SK-N-SH (cell line): ENCODE measurements around the gene ZC3H4. TPM values are rescaled to one million over a fixed set of nuclear protein-coding genes. Genes with fewer than 3 reads are reported as not detected.
"Not testable (repeated sequence)": the region's sequence is repeated elsewhere in the genome, so short reads cannot be mapped to it uniquely, and the experiment has no call there.

Experiments
- CTCF ChIA-PET: fragments of 300-600, 350-600 bp; formaldehyde crosslinking; extraction: SDS; loops from one replicate; lab custom pipeline; 2021; lab: Yijun Ruan, JAX
- POLR2A ChIA-PET: fragments of 350-600 bp; sonication (Branson Sonifier 250); formaldehyde crosslinking; extraction: SDS; loops from one replicate; lab custom pipeline; 2020; ENCODE audit warnings: antibody characterized with exemption, inconsistent platforms; lab: Yijun Ruan, JAX
- DNase-seq: peaks from one replicate; pipeline ENCODE4 v3.0.0; 2012
- H2AFZ ChIP-seq: fragments of 200-600 bp; sonication (generic); 2 replicates; pipeline ENCODE4 v1.8.1; 2016; ENCODE audit warnings: antibody characterized with exemption, mild to moderate bottlenecking, low read depth
- H3F3A ChIP-seq: fragments of 200-600 bp; sonication (generic); replicated peaks from 2 replicates; pipeline ENCODE3; 2016; ENCODE audit warnings: antibody characterized with exemption, mild to moderate bottlenecking; ENCODE audit not compliant: insufficient read depth
- H3K27ac ChIP-seq, 2 experiments: fragments of 200-500 bp in 1 of 2; fragments of 200-600 bp in 1 of 2; sonication (Bioruptor generic) in 1 of 2; sonication (generic), shearing (Covaris generic) in 1 of 2; 2 replicates each; pipeline versions ENCODE4 v1.5.1 to v1.6.1; 2014 to 2016; ENCODE audit warnings: low read depth in 2 of 2, inconsistent platforms in 1 of 2, low read length in 1 of 2, mild to moderate bottlenecking in 1 of 2, mixed read lengths in 1 of 2
- H3K27me3 ChIP-seq: fragments of 200-600 bp; sonication (generic), shearing (Covaris generic); 2 replicates; pipeline ENCODE4 v1.6.1; 2016; ENCODE audit warnings: mixed run types; ENCODE audit not compliant: insufficient read depth
- H3K36me3 ChIP-seq, 2 experiments: fragments of 200-500 bp in 1 of 2; fragments of 200-600 bp in 1 of 2; sonication (Bioruptor generic) in 1 of 2; sonication (generic) in 1 of 2; replicated peaks in 1 of 2; 2 replicates each; pipeline versions ENCODE3 to v1.5.1; 2014 to 2016; ENCODE audit warnings: low read length in 1 of 2, mild to moderate bottlenecking in 1 of 2; ENCODE audit not compliant: insufficient read depth in 2 of 2, control insufficient read depth in 1 of 2
- H3K4me1 ChIP-seq, 2 experiments: fragments of 200-500 bp in 1 of 2; fragments of 200-600 bp in 1 of 2; sonication (Bioruptor generic) in 1 of 2; sonication (generic), shearing (Covaris generic) in 1 of 2; 2 replicates each; pipeline versions ENCODE4 v1.5.1 to v1.6.1; 2014 to 2016; ENCODE audit warnings: low read depth in 1 of 2, low read length in 1 of 2, mixed run types in 1 of 2; ENCODE audit not compliant: insufficient read depth in 2 of 2, control insufficient read depth in 1 of 2
- H3K4me2 ChIP-seq: fragments of 200-600 bp; sonication (generic), shearing (Covaris generic); 2 replicates; pipeline ENCODE4 v1.6.1; 2017; ENCODE audit warnings: mixed run types
- H3K4me3 ChIP-seq, 2 experiments: fragments of 200-500 bp in 1 of 2; fragments of 200-600 bp in 1 of 2; sonication (Bioruptor generic) in 1 of 2; sonication (generic), shearing (Covaris generic) in 1 of 2; 2 replicates each; pipeline versions ENCODE4 v1.5.1 to v1.8.1; 2014 to 2016; ENCODE audit warnings: low read depth in 2 of 2, inconsistent platforms in 1 of 2, low read length in 1 of 2, mild to moderate bottlenecking in 1 of 2, mixed read lengths in 1 of 2, moderate library complexity in 1 of 2
- H3K79me2 ChIP-seq: fragments of 200-600 bp; sonication (generic); 2 replicates; pipeline ENCODE4 v1.8.1; 2017; ENCODE audit warnings: mild to moderate bottlenecking; ENCODE audit not compliant: insufficient read depth
- H3K9ac ChIP-seq: fragments of 200-600 bp; sonication (generic); 2 replicates; pipeline ENCODE4 v1.6.1; 2017; ENCODE audit warnings: mixed run types
- H3K9me2 ChIP-seq: fragments of 200-600 bp; sonication (generic); 2 replicates; pipeline ENCODE4 v1.6.1; 2017; ENCODE audit warnings: mixed run types
- H3K9me3 ChIP-seq: fragments of 200-600 bp; sonication (generic); 2 replicates; pipeline ENCODE4 v1.6.1; 2017; ENCODE audit warnings: mixed run types, mild to moderate bottlenecking, moderate library complexity
- H4K20me1 ChIP-seq: fragments of 200-600 bp; sonication (generic); 2 replicates; pipeline ENCODE4 v1.6.1; 2017; ENCODE audit warnings: mild to moderate bottlenecking, mixed run types; ENCODE audit not compliant: insufficient read depth
- ELF1 ChIP-seq: IDR thresholded peaks from 2 replicates; pipeline ENCODE4 v1.4.0; 2012
- FOSL2 ChIP-seq: IDR thresholded peaks from 2 replicates; pipeline ENCODE4 v1.4.0; 2012; ENCODE audit warnings: low read depth, mild to moderate bottlenecking, moderate library complexity, borderline replicate concordance
- FOXM1 ChIP-seq: IDR thresholded peaks from 2 replicates; pipeline ENCODE4 v1.4.0; 2012; ENCODE audit warnings: low read depth, mild to moderate bottlenecking
- MAX ChIP-seq: IDR thresholded peaks from 2 replicates; pipeline ENCODE4 v1.4.0; 2012; ENCODE audit warnings: low read depth
- MEF2A ChIP-seq: IDR thresholded peaks from 2 replicates; pipeline ENCODE4 v1.4.0; 2012; ENCODE audit warnings: low read depth, borderline replicate concordance
- MXI1 ChIP-seq: IDR thresholded peaks from 2 replicates; pipeline ENCODE4 v1.6.1; 2012; ENCODE audit warnings: mild to moderate bottlenecking, low read depth, low read length, improper control_type of control experiment
- NFIC ChIP-seq: IDR thresholded peaks from 2 replicates; pipeline ENCODE4 v1.4.0; 2012; ENCODE audit warnings: borderline replicate concordance
- PBX3 ChIP-seq: IDR thresholded peaks from 2 replicates; pipeline ENCODE4; 2012
- RAD21 ChIP-seq: IDR thresholded peaks from 2 replicates; pipeline ENCODE4 v1.6.1; 2012; ENCODE audit warnings: mild to moderate bottlenecking, low read length
- RCOR1 ChIP-seq: fragments of 150-350 bp; IDR thresholded peaks from 2 replicates; pipeline ENCODE4 v1.6.1; 2017; ENCODE audit warnings: antibody characterized with exemption, low read length
- REST ChIP-seq: IDR thresholded peaks from 2 replicates; pipeline ENCODE4 v1.6.1; 2012; ENCODE audit warnings: mild to moderate bottlenecking, low read depth, low read length, moderate library complexity
- SMC3 ChIP-seq: IDR thresholded peaks from 2 replicates; pipeline ENCODE4 v1.6.1; 2012; ENCODE audit warnings: low read depth, low read length, improper control_type of control experiment
- TAF1 ChIP-seq: IDR thresholded peaks from 2 replicates; pipeline ENCODE4 v1.6.1; 2012; ENCODE audit warnings: low read depth, mild to moderate bottlenecking, low read length, moderate library complexity, borderline replicate concordance
- TEAD4 ChIP-seq: IDR thresholded peaks from 2 replicates; pipeline ENCODE4 v1.4.0; 2012; ENCODE audit warnings: mild to moderate bottlenecking, borderline replicate concordance; ENCODE audit not compliant: insufficient read depth
- USF2 ChIP-seq: fragments of 150-350 bp; IDR thresholded peaks from 2 replicates; pipeline ENCODE4 v1.6.1; 2017; ENCODE audit warnings: antibody characterized with exemption, low read length, low read depth, borderline replicate concordance
- WGBS: methylation state at CpG from one replicate; pipeline ENCODE4 v1.1.6; 2017; ENCODE audit warnings: low lambda C conversion rate; 5-methylcytosine and 5-hydroxymethylcytosine counted together
- polyA plus RNA-seq, 3 experiments: library from polyadenylated mRNA; depleted of rRNA; stranded (reverse); fragments of >200 nt; gene quantifications; 2 replicates each; pipeline ENCODE4 v1.2.3, GENCODE V29; 2012

The ZC3H4 gene
- polyA plus RNA-seq, 1 of the 3 experiments (the other 2 are of a cell fraction): 7.6 TPM

GRCh38 chr19:47056411-47056810 lies 57.2 kb downstream of the ZC3H4 start:
- Histone ChIP-seq H4K20me1 (no peaks in the 10 kb centered on the region), H3F3A (no peaks in the 10 kb centered on the region), H3K36me3 (no peaks in the 10 kb centered on the region), H3K4me3 (no peak overlapping the region)
- no peak for DNase-seq
- 66% methylated on average over 5 of the region's 5 CpGs for WGBS
- ChIA-PET POLR2A (interaction anchor here (0.6 kb wide), 1 partner anchor 40 kb away, joined by 3 read pairs; no protein-coding TSS in a partner anchor), CTCF (interaction anchor here (1.1 kb wide), 2 partner anchors 20 to 23 kb away, joined by 3 read pairs; no protein-coding TSS in a partner anchor)
- no peak for TF ChIP-seq MAX
- no peak for TF ChIP-seq MXI1
- TF ChIP-seq USF2: no peak
- no peak for TF ChIP-seq FOSL2
- no peak for TF ChIP-seq FOXM1
- no peak for TF ChIP-seq ELF1
- TF ChIP-seq RAD21: no peak
- TF ChIP-seq TAF1: no peak
- no peak for TF ChIP-seq MEF2A
- no peak for TF ChIP-seq SMC3
- TF ChIP-seq RCOR1: no peak
- no peak for TF ChIP-seq REST
- TF ChIP-seq NFIC: no peak
- no peak for TF ChIP-seq PBX3
- TF ChIP-seq TEAD4: no peak
- TF ChIP-seq, all 33 proteins: peak for 0
- H3K4me1 ChIP-seq: no peaks in the 10 kb centered on the region; a peak in 1 of 4 replicates
- H3K27ac ChIP-seq: no peak overlapping the region
- H3K9ac ChIP-seq: no peak overlapping the region
- H2AFZ ChIP-seq: no peak overlapping the region
- no peaks in the 10 kb centered on the region for H3K9me2 ChIP-seq
- no peaks in the 10 kb centered on the region for H3K9me3 ChIP-seq
- no peaks in the 10 kb centered on the region for H3K79me2 ChIP-seq
- no peak overlapping the region for H3K4me2 ChIP-seq
- H3K27me3 ChIP-seq: no peaks in the 10 kb centered on the region

GRCh38 chr19:47050562-47050961 lies 63.0 kb downstream of the ZC3H4 start:
- CTCF ChIA-PET, H3F3A ChIP-seq, DNase-seq: not testable (repeated sequence)

More at GRCh38 chr19:47050562-47050961, 63.0 kb downstream of the ZC3H4 start:
- H3K4me1 ChIP-seq, H2AFZ ChIP-seq, H3K4me3 ChIP-seq, H3K4me2 ChIP-seq, POLR2A ChIA-PET, H3K27ac ChIP-seq, H4K20me1 ChIP-seq, H3K9ac ChIP-seq, H3K36me3 ChIP-seq, H3K9me2 ChIP-seq, H3K27me3 ChIP-seq, H3K9me3 ChIP-seq, H3K79me2 ChIP-seq: not testable (repeated sequence)
- WGBS: 62% methylated on average over 3 of the region's 3 CpGs
